GM19351 (cell line): ENCODE measurements around the gene PXYLP1.

Experiments used
- ATAC-seq: cut with Tn5 transposase; IDR thresholded peaks from one replicate; pipeline ENCODE4 v1.9.1; 2021; ENCODE audit warnings: mild to moderate bottlenecking, moderate library complexity; ENCODE audit not compliant: unreplicated experiment

PXYLP1 gene

GRCh38 chr3:141271279-141272030 lies 39.8 kb downstream of the PXYLP1 start:
- ATAC-seq, result no peak

DNA sequence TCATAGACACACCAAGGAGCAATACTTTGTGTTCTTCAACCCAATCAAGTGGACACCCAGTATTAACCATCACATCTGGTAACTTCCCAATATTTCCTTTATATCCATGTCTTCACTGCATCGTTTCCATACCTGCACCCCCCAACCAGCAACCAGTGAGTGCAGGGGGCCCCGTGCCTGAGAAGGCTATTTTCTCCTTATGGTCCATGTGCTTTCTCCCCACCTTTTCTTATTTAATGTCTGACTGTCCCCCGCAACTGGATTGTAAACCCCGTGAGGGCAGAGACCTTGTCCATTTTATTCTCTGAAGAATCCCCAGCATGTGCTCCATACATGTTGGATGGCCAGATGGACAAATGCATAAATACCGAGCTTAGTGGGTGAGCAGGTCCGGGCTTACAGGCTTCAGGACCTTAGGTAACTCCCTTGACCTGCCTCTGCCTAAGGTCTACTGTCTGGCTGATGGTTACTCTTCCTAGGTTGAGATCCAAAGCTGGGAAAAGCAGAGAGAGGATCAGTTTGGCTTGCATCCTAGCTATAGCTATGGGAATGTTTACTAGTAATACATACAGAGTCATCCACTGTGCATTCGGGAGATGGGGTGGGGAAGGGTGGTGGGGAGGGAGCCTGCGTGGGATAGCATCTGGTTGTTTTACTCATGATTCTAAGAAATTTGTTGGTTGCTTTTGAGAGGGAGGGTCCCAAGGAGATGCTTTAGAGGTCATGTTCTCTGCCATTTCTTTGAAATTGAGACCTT lies 41.5 kb downstream of the PXYLP1 start:
- no peak for ATAC-seq

DNA sequence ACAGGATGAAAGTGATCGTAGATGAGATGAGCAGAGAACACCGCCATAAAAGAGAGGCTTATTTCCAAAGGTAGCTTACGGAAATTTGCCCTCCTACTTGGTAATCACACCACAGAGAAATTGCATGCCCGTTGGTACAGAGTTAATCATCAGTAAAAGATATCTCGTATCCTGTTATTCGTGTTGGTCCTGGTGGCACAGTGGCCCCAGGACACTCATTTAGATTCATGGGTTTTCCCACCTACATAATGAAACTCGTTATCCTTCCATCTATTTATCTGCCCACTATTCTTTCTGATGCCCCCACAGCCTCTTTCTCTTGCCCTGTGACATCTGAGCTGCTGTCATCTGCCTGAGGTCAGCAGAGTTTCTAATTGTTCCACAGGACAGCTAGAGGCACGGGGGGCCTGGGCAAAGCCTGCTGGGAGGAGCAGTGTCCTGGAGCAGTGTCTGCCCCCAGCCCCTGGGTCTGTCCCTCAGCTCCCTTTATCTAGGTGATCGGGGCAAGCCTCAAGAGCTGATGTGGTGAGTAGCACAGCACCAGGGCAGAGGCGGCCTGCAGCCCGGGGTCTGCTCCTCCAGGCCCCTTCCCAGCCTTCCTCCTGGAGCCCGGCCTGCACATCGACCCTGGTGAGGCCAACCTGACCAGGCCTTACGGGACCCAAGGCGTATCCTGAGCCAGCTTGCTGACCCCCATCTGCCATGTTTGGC lies 42.2 kb downstream of the PXYLP1 start:
- ATAC-seq, result no peak

GRCh38 chr3:141274411-141275031 lies 42.9 kb downstream of the PXYLP1 start:
- no peak for ATAC-seq

GRCh38 chr3:141275032-141275422 lies 43.4 kb downstream of the PXYLP1 start:
- ATAC-seq, result peak; percentile 70

DNA sequence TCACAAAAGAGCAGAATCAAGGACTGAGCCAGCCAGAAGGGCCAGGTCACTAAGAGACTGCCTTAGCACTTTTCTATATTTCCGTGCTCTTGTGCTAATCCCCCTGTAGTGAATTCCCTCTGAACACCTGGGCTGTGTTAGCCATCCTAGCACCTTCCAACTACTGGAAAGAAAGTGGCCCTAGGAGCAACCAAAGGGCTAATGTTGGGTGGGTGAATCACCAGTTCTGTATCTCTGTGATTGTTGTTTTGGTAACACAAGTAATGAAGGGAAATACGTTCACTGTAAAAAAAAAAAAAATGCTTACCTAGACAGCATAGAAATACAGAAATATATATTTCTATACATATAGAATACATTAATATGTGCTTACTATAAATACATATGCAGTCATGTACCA lies 43.9 kb downstream of the PXYLP1 start:
- no peak for ATAC-seq

DNA sequence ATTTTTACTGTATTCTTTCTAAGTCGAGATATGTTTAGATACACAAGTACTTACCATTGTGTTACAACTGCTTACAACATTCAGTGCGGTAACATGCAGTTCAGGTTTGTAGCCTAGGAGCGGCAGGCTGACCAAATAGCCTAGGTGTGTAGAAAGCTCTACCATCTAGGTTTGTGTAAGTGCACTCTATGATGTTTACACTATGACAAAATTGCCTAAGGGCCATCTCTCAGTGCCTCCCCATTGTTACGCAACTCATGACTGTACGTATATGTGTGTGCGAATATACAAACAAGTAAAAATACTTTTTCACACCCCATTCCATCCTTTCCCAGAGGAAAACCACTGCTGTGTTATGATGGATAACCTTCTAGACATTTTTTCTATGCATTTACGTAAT lies 44.3 kb downstream of the PXYLP1 start:
- no peak for ATAC-seq

- ATAC-seq, result no peak
Observed at GRCh38 chr3:141276398-141276797, 44.8 kb downstream of the PXYLP1 start.

DNA sequence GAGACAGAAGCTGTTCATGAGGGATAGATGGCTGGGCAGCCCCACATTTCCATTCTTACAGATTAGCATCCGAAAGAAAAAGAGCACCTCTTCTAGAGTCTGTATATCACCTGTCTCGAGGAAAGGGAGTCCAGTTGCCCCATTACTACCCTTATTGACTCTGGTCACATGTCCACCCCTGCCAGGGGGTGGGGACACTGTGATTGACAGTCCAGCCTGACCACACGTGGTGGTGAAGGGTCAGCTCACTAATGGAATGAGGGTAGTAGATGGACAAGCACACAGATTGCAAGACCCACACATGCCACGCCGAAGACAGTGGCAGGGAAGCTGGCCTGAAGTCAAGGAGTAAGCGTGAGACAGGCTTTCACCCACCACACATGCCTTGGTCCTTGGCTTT lies 45.8 kb downstream of the PXYLP1 start:
- no peak for ATAC-seq

DNA sequence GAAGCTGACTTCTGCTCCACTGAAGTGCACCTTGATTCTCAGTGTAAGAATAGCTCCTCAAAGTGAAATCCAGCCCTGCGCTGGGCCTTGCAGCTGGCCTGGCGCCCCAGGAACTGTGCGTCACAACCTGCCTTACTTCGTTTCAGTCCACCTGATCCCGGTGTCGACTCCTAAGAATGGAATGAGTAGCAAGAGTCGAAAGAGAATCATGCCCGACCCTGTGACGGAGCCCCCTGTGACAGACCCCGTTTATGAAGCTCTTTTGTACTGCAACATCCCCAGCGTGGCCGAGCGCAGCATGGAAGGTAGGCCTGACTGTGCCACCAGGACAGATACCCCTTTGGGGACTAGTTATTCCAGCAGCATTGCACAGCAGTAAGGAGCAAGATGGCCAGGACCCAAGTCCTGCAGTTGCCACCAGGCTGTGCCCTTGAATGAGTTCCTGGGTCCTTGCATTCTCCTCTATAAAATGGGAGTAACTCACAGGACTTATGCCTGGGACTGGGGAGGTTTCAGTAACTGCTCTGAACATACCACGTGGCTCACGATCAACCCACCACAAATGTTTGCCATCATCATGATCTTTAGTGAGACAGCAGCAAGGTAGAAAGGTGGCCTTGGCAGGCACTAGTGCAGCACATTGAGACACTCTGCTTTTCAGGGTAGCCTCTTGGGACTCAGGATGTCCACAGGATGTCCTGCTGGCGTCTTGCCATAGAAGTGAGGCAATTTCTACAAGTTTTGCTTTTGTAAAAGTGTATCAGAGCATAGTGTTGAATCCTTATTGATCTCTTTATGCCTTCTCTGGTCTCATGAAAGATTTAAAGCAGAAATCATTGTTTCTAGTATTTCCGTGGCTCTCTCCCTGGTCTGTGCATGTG lies 46.8 kb downstream of the PXYLP1 start:
- no peak for ATAC-seq

DNA sequence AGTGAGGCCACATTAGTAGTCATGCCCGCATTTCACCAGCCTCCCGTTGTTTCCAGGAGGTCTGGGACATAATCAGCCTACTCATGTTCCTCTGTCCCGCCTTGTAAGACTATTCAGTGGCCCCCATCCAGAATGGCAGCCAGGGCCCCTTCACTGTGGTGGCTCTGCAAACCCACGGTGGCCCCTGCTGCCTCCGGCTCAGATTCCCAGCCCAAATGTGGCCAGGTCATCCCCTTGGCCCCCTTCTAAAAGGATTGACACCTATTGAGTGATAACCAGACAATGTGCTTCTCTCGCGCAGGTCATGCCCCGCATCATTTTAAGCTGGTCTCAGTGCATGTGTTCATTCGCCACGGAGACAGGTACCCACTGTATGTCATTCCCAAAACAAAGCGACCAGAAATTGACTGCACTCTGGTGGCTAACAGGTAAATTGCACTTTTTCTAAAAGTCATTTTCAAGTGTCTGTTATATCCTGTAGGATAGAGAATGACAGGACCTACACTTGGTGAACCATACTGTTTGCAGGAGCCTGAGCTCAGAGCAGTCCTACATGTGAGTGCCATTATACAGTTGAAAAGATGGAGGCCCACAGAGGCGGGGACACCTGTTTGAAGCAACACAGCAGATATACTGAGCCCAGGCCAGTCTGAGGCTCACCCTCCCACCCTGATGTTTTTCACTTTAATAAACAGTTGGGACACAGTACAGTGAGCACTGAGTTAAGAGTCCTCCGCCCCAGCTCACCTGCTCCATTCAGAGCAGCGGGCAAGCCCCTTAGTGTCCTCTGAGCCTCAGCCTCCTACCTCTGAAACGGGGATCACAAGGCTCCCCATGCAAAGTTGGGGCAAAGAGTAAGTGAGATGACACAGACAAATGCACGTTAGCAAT lies 47.7 kb downstream of the PXYLP1 start:
- ATAC-seq, result peak; percentile 72

DNA sequence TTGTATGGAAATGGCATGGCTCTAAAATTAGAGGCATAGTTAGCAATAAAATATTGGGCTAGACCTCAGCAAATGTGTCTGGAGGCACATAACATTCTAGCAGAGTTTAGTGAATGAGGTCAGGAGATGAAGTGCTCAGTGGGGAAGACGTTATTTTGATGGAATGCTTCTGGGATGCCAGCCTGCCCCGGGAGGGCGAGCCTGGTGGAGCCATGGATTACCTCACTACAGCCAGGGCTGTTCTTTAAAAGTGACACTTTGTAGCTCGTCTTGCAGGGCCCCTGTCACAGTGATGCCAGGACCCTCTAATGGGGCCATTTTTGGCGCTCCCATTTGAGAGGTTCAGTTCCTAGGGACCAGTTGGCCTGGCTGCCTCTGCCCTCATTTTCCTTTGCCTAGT lies 48.5 kb downstream of the PXYLP1 start:
- ATAC-seq, result no peak

DNA sequence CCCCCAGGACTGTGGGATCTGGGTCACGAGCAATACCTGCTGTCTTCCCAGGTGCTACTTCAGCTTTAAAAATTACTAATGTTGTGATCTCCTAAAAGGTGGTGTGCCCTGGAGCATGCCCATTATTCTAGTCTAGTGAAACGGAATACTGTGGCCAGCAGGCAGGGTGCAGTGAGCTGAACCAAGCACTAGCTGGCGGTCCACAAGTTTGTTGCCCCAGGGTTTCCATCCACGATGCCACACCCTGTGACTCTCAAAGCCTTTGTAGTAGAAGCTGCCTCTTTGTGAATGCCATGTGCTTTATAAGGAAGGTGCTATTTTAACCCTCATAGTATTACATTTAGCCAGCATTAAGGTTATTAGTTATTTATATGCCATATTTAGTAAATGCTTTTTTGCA lies 49.1 kb downstream of the PXYLP1 start:
- ATAC-seq, result no peak

DNA sequence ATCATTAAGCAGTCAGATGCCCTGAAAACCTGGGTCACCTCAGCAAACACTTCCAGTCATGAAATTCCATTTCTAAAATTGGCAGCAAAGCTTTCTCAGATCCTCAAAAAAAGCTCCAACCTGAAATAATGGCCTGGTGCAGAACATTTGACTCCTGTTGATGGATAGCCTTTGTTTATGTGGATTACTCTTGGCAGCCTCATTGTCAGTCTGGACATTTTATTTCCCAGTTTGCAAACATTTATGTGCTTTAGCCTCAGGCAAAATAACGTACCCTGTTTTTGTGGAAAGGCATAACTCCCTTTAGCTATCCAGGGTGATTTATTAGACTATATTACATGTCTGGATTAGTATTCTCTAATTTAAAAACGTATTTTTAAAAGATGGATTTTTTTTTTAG lies 53.9 kb downstream of the PXYLP1 start:
- no peak for ATAC-seq

DNA sequence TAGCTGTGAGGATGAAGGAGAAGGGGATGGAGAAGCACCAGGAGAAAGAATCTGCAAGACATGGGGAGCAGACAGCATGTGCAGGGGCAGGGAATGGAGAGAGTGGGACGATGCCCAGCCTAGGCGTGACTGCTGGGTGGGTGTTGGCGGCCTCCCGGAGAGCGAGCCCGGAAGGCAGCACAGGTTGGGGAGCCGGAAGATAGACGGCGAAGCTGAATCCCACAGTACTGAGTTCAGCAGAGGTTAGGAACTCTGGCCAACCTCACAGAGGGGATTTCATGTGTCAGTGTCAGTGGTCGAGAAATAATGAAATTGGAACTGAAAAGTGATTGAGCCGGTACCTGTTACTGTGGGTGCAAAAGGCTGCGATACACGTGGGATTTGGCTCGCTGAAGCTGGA lies 55.2 kb downstream of the PXYLP1 start:
- ATAC-seq, result no peak

DNA sequence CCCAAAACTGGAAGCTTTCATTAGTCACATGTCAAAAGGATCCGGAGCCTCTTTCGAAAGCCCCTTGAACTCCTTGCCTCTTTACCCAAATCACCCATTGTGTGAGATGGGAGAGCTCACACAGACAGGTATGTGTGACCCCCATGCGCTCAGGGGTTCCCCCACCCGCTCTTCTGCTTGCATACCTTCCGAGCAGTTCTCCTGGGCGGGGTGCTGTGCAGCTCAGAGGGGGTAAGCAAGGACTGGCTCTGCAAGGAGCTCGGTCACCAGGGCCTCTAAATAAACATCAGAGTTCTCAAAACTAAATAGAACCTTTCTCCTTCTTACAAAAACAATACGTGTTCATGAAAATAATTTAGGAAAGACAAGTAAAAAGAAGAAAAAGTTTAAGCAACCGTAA lies 55.7 kb downstream of the PXYLP1 start:
- no peak for ATAC-seq

GRCh38 chr3:141288336-141288990 lies 56.8 kb downstream of the PXYLP1 start:
- no peak for ATAC-seq

GRCh38 chr3:141289228-141289772 lies 57.7 kb downstream of the PXYLP1 start:
- no peak for ATAC-seq
